ENCODE data around the gene LRP4.

LRP4 gene

GRCh38 chr11:46889689-46890475 lies 28.5 kb downstream of the LRP4 start:
- DNase-seq = peak; percentile 56

- no peak for DNase-seq
Observed at GRCh38 chr11:46889251-46889650, 29.1 kb downstream of the LRP4 start.

GRCh38 chr11:46888636-46889035 lies 29.7 kb downstream of the LRP4 start:
- DNase-seq = no peak

GRCh38 chr11:46886211-46886610 lies 32.1 kb downstream of the LRP4 start:
- no peak for DNase-seq

- DNase-seq = no peak
Observed at GRCh38 chr11:46879056-46879585, 39.2 kb downstream of the LRP4 start.

GRCh38 chr11:46877580-46877979 lies 40.8 kb downstream of the LRP4 start:
- no peak for DNase-seq

GRCh38 chr11:46876471-46876870 lies 41.9 kb downstream of the LRP4 start:
- DNase-seq = no peak

GRCh38 chr11:46874586-46874985 lies 43.8 kb downstream of the LRP4 start:
- no peak for DNase-seq

GRCh38 chr11:46868912-46869311 lies 49.4 kb downstream of the LRP4 start:
- DNase-seq = no peak

GRCh38 chr11:46865340-46865739 lies 53.0 kb downstream of the LRP4 start:
- no peak for DNase-seq

- DNase-seq = no peak
Observed at GRCh38 chr11:46860218-46860617, 58.1 kb downstream of the LRP4 start.

GRCh38 chr11:46858920-46859546 lies 59.3 kb downstream of the LRP4 start:
- no peak for DNase-seq

GRCh38 chr11:46857666-46858065 lies 60.7 kb downstream of the LRP4 start:
- no peak for DNase-seq

- no peak for DNase-seq
Observed at GRCh38 chr11:46856605-46857343, 61.6 kb downstream of the LRP4 start.

- DNase-seq = no peak
Observed at GRCh38 chr11:46855863-46856262, 62.5 kb downstream of the LRP4 start.

GRCh38 chr11:46855167-46855566 lies 63.2 kb downstream of the LRP4 start:
- DNase-seq = no peak

- no peak for DNase-seq
Observed at GRCh38 chr11:46850829-46851380, 67.4 kb downstream of the LRP4 start.

GRCh38 chr11:46849631-46850030 lies 68.7 kb downstream of the LRP4 start:
- DNase-seq = no peak

GRCh38 chr11:46846510-46846830 lies 71.9 kb downstream of the LRP4 start:
- DNase-seq = no peak

- DNase-seq = peak; percentile 85
Observed at GRCh38 chr11:46845740-46846509, 72.4 kb downstream of the LRP4 start, which contains the start of gene CKAP5. TSS of gene CKAP5 (minus strand) at chr11:46846280. CDS start at chr11:46821231, 25,049 bp downstream.

GRCh38 chr11:46845440-46845739 lies 73.0 kb downstream of the LRP4 start:
- no peak for DNase-seq

- no peak for DNase-seq
Observed at GRCh38 chr11:46840116-46840515, 78.2 kb downstream of the LRP4 start.

- DNase-seq = no peak
Observed at GRCh38 chr11:46838501-46838900, 79.8 kb downstream of the LRP4 start.

All from CD4-positive, alpha-beta T cell treated with Interferon gamma for 1 hour (primary cell).